Activated CD4-positive, alpha-beta T cell treated with anti-CD3 and anti-CD28 coated beads, Interleukin-2, amount 50 U/mL, for 48 hours (primary cell): ENCODE data around the gene ARHGAP10.

ENCODE experiments used
- DNase-seq, 2 experiments: peaks; one replicate each; pipeline ENCODE4 v3.0.0-alpha.2; 2020

The ARHGAP10 gene

GRCh38 chr4:148004228-148004857 lies 272.5 kb downstream of the ARHGAP10 start:
- no peak for DNase-seq

GRCh38 chr4:148006001-148006400 lies 274.1 kb downstream of the ARHGAP10 start:
- no peak for DNase-seq

- DNase-seq: no peak
Measured at GRCh38 chr4:148007314-148007760, 275.4 kb downstream of the ARHGAP10 start.

GRCh38 chr4:148007792-148008191 lies 275.9 kb downstream of the ARHGAP10 start:
- DNase-seq: no peak

GRCh38 chr4:148015058-148015457 lies 283.2 kb downstream of the ARHGAP10 start:
- DNase-seq: no peak

GRCh38 chr4:148015468-148015867 lies 283.6 kb downstream of the ARHGAP10 start:
- DNase-seq: no peak

- DNase-seq: no peak
Measured at GRCh38 chr4:148016063-148016637, 284.3 kb downstream of the ARHGAP10 start.

- DNase-seq: no peak
Measured at GRCh38 chr4:148017801-148018200, 285.9 kb downstream of the ARHGAP10 start.

- no peak for DNase-seq
Measured at GRCh38 chr4:148021686-148022085, 289.8 kb downstream of the ARHGAP10 start.

- DNase-seq: no peak
Measured at GRCh38 chr4:148022975-148023374, 291.1 kb downstream of the ARHGAP10 start.

GRCh38 chr4:148023512-148024181 lies 291.8 kb downstream of the ARHGAP10 start:
- DNase-seq: no peak

GRCh38 chr4:148025981-148026380 lies 294.1 kb downstream of the ARHGAP10 start:
- DNase-seq: no peak

- no peak for DNase-seq
Measured at GRCh38 chr4:148027201-148027600, 295.3 kb downstream of the ARHGAP10 start.

GRCh38 chr4:148029781-148030180 lies 297.9 kb downstream of the ARHGAP10 start:
- DNase-seq: no peak

- no peak for DNase-seq
Measured at GRCh38 chr4:148030193-148030873, 298.4 kb downstream of the ARHGAP10 start.

GRCh38 chr4:148034813-148035212 lies 302.9 kb downstream of the ARHGAP10 start:
- DNase-seq: no peak

GRCh38 chr4:148041606-148042329 lies 309.9 kb downstream of the ARHGAP10 start:
- no peak for DNase-seq

- no peak for DNase-seq
Measured at GRCh38 chr4:148044089-148044911, 312.4 kb downstream of the ARHGAP10 start.

- no peak for DNase-seq
Measured at GRCh38 chr4:148044912-148045352, 313.0 kb downstream of the ARHGAP10 start.

GRCh38 chr4:148048598-148048997 lies 316.7 kb downstream of the ARHGAP10 start:
- DNase-seq: no peak

- DNase-seq: no peak
Measured at GRCh38 chr4:148051403-148051802, 319.5 kb downstream of the ARHGAP10 start.

GRCh38 chr4:148052448-148052847 lies 320.6 kb downstream of the ARHGAP10 start:
- no peak for DNase-seq
